ENCODE measurements around the gene MAML2.
A peak's percentile ranks its signal among the peaks of the same experiment; 100 is the strongest.
"Not testable (repeated sequence)": the region's sequence is repeated elsewhere in the genome, so short reads cannot be mapped to it uniquely, and the experiment has no call there.

Gene MAML2

GRCh38 chr11:96204366-96204659, 138.7 kb downstream of the MAML2 start:
- DNase-seq, result no peak

- DNase-seq, result no peak
Observed at GRCh38 chr11:96203567-96204365, 139.2 kb downstream of the MAML2 start.

GRCh38 chr11:96200243-96200642, 142.8 kb downstream of the MAML2 start:
- peak in 1 of 2 donors; percentile 47 for DNase-seq

GRCh38 chr11:96199563-96200025, 143.4 kb downstream of the MAML2 start:
- DNase-seq, result peak; percentile 45 to 65

- peak; percentile 63 to 67 for DNase-seq
Observed at GRCh38 chr11:96197801-96198701, 144.9 kb downstream of the MAML2 start.

- no peak for DNase-seq
Observed at GRCh38 chr11:96197103-96197502, 145.9 kb downstream of the MAML2 start.

- DNase-seq, result no peak
Observed at GRCh38 chr11:96196181-96196662, 146.8 kb downstream of the MAML2 start.

GRCh38 chr11:96195671-96196070, 147.3 kb downstream of the MAML2 start:
- DNase-seq, result no peak

- DNase-seq, result no peak
Observed at GRCh38 chr11:96194581-96195374, 148.2 kb downstream of the MAML2 start.

- no peak for DNase-seq
Observed at GRCh38 chr11:96193745-96194443, 149.1 kb downstream of the MAML2 start.

GRCh38 chr11:96191752-96192151, 151.2 kb downstream of the MAML2 start:
- no peak for DNase-seq

- DNase-seq, result no peak
Observed at GRCh38 chr11:96189351-96189750, 153.6 kb downstream of the MAML2 start.

GRCh38 chr11:96188243-96189006, 154.6 kb downstream of the MAML2 start:
- peak; percentile 95 to 96 for DNase-seq

GRCh38 chr11:96187822-96188221, 155.2 kb downstream of the MAML2 start:
- DNase-seq, result no peak

- no peak for DNase-seq
Observed at GRCh38 chr11:96186806-96187205, 156.2 kb downstream of the MAML2 start.

GRCh38 chr11:96185220-96185768, 157.7 kb downstream of the MAML2 start:
- DNase-seq, result no peak

- DNase-seq, result not testable (repeated sequence)
Observed at GRCh38 chr11:96180937-96181336, 162.1 kb downstream of the MAML2 start.

- no peak for DNase-seq
Observed at GRCh38 chr11:96180341-96180740, 162.7 kb downstream of the MAML2 start.

GRCh38 chr11:96179905-96180304, 163.1 kb downstream of the MAML2 start:
- no peak for DNase-seq

- DNase-seq, result no peak
Observed at GRCh38 chr11:96178887-96179279, 164.1 kb downstream of the MAML2 start.

Data from inflammatory macrophage treated with lipopolysaccharide for 1 hour (primary cell).